Ectodermal cell (in vitro differentiated cells): ENCODE measurements around the gene UBE4B.

ENCODE experiments used
- H3K27ac ChIP-seq: 2 replicates; pipeline ENCODE4 v1.7.0; 2013; ENCODE audit warnings: mild to moderate bottlenecking, low read depth, low read length; ENCODE audit not compliant: insufficient read depth, poor library complexity, severe bottlenecking
- H3K27me3 ChIP-seq: 2 replicates; pipeline ENCODE4 v1.7.0; 2013; ENCODE audit warnings: mild to moderate bottlenecking, low read length; ENCODE audit not compliant: insufficient read depth, control insufficient read depth, poor library complexity, severe bottlenecking
- H3K36me3 ChIP-seq: one replicate; pipeline ENCODE4 v1.7.0; 2013; ENCODE audit warnings: low read length; ENCODE audit not compliant: control insufficient read depth, insufficient read depth
- H3K4me1 ChIP-seq: one replicate; pipeline ENCODE4 v1.7.0; 2013; ENCODE audit warnings: low read length; ENCODE audit not compliant: control insufficient read depth, insufficient read depth
- H3K4me3 ChIP-seq: 2 replicates; pipeline ENCODE4 v1.7.0; 2013; ENCODE audit warnings: low read depth, low read length, control low read depth; ENCODE audit not compliant: insufficient read depth
- H3K9me3 ChIP-seq: 2 replicates; pipeline ENCODE4 v1.7.0; 2013; ENCODE audit warnings: mild to moderate bottlenecking, low read length, moderate library complexity; ENCODE audit not compliant: control insufficient read depth
- WGBS, 2 experiments: methylation state at CpG; one replicate each; pipeline ENCODE4 v1.1.7; 2013; ENCODE audit warnings: missing lambda C conversion rate in 2 of 2; 5-methylcytosine and 5-hydroxymethylcytosine counted together

The UBE4B gene

GRCh38 chr1:10031461-10031860 lies 1.3 kb upstream of the UBE4B start:
- no peak overlapping the region for H3K27ac ChIP-seq
- 100% methylated on average over 2 of the region's 3 CpGs; no CpG with 5 or more reads in 1 of the 2 experiments for WGBS, 2 experiments
- H3K4me1 ChIP-seq: no peaks in the 10 kb centered on the region
- H3K27me3 ChIP-seq: no peaks in the 10 kb centered on the region
- no peaks in the 10 kb centered on the region for H3K9me3 ChIP-seq
- H3K4me3 ChIP-seq: no peak overlapping the region
- H3K36me3 ChIP-seq: no peaks in the 10 kb centered on the region

- WGBS, 2 experiments: 1% methylated on average over 19 of the region's 19 CpGs
- H3K4me3 ChIP-seq: peak overlapping the region; percentile 57
- H3K4me1 ChIP-seq: no peaks in the 10 kb centered on the region
- no peaks in the 10 kb centered on the region for H3K36me3 ChIP-seq
- H3K9me3 ChIP-seq: no peaks in the 10 kb centered on the region
- H3K27me3 ChIP-seq: no peaks in the 10 kb centered on the region
- peak overlapping the region; percentile 91 for H3K27ac ChIP-seq
These were observed 644 bp downstream of the UBE4B start for GRCh38 chr1:10033359-10033845.

- Histone ChIP-seq H3K4me3 (no peak overlapping the region), H3K36me3 (no peaks in the 10 kb centered on the region), H3K9me3 (no peaks in the 10 kb centered on the region), H3K27ac (no peak overlapping the region), H3K4me1 (no peaks in the 10 kb centered on the region), H3K27me3 (no peaks in the 10 kb centered on the region)
- 92 to 96% methylated on average over 4 of the region's 4 CpGs for WGBS, 2 experiments
These were observed 10.0 kb downstream of the UBE4B start for GRCh38 chr1:10042746-10043145.

- Histone ChIP-seq H3K36me3 (no peaks in the 10 kb centered on the region), H3K27ac (peak overlapping the region; percentile 6), H3K4me1 (no peaks in the 10 kb centered on the region), H3K9me3 (no peaks in the 10 kb centered on the region), H3K4me3 (no peak overlapping the region), H3K27me3 (no peaks in the 10 kb centered on the region)
- 94 to 97% methylated on average over 8 of the region's 8 CpGs for WGBS, 2 experiments
These were observed 13.0 kb downstream of the UBE4B start for GRCh38 chr1:10045480-10046355.

GRCh38 chr1:10046356-10047085 lies 13.8 kb downstream of the UBE4B start:
- WGBS, 2 experiments: 88% methylated on average over 8 of the region's 8 CpGs

GRCh38 chr1:10048601-10049000 lies 15.8 kb downstream of the UBE4B start:
- WGBS, 2 experiments: 96 to 97% methylated on average over 3 of the region's 3 CpGs
- H3K4me1 ChIP-seq: no peaks in the 10 kb centered on the region
- no peak overlapping the region for H3K27ac ChIP-seq
- no peaks in the 10 kb centered on the region for H3K9me3 ChIP-seq
- H3K36me3 ChIP-seq: no peaks in the 10 kb centered on the region
- no peaks in the 10 kb centered on the region for H3K27me3 ChIP-seq
- H3K4me3 ChIP-seq: no peak overlapping the region

More at GRCh38 chr1:10046356-10047085, 13.8 kb downstream of the UBE4B start:
- Histone ChIP-seq H3K4me1 (no peaks in the 10 kb centered on the region), H3K9me3 (no peaks in the 10 kb centered on the region), H3K27ac (peak overlapping the region; percentile 6), H3K27me3 (no peaks in the 10 kb centered on the region), H3K4me3 (no peak overlapping the region), H3K36me3 (no peaks in the 10 kb centered on the region)

- no peaks in the 10 kb centered on the region for H3K9me3 ChIP-seq
These were observed 17.9 kb downstream of the UBE4B start for GRCh38 chr1:10050611-10051010.

GRCh38 chr1:10051656-10052055 lies 18.9 kb downstream of the UBE4B start:
- Histone ChIP-seq H3K4me1 (no peaks in the 10 kb centered on the region), H3K36me3 (no peaks in the 10 kb centered on the region), H3K9me3 (no peaks in the 10 kb centered on the region), H3K4me3 (no peak overlapping the region), H3K27ac (no peak overlapping the region), H3K27me3 (no peaks in the 10 kb centered on the region)
- 100% methylated on average over 1 of the region's 1 CpG for WGBS, 2 experiments

More at GRCh38 chr1:10050611-10051010, 17.9 kb downstream of the UBE4B start:
- Histone ChIP-seq H3K4me1 (no peaks in the 10 kb centered on the region), H3K27ac (no peak overlapping the region), H3K4me3 (no peak overlapping the region), H3K36me3 (no peaks in the 10 kb centered on the region), H3K27me3 (no peaks in the 10 kb centered on the region)
- 94 to 100% methylated on average over 3 of the region's 3 CpGs for WGBS, 2 experiments

GRCh38 chr1:10052347-10052746 lies 19.6 kb downstream of the UBE4B start:
- H3K27me3 ChIP-seq: no peaks in the 10 kb centered on the region
- no peak overlapping the region for H3K4me3 ChIP-seq
- H3K4me1 ChIP-seq: no peaks in the 10 kb centered on the region
- WGBS, 2 experiments: 94% methylated on average over 4 of the region's 4 CpGs
- H3K27ac ChIP-seq: no peak overlapping the region
- no peaks in the 10 kb centered on the region for H3K9me3 ChIP-seq
- H3K36me3 ChIP-seq: no peaks in the 10 kb centered on the region

GRCh38 chr1:10054465-10054864 lies 21.7 kb downstream of the UBE4B start:
- peaks cover 7% of the 10 kb centered on the region for H3K4me1 ChIP-seq
- no peak overlapping the region for H3K4me3 ChIP-seq
- H3K36me3 ChIP-seq: no peaks in the 10 kb centered on the region
- H3K9me3 ChIP-seq: no peaks in the 10 kb centered on the region
- no peaks in the 10 kb centered on the region for H3K27me3 ChIP-seq
- 75 to 90% methylated on average over 2 of the region's 2 CpGs for WGBS, 2 experiments
- H3K27ac ChIP-seq: no peak overlapping the region
